Heart left ventricle (tissue), 16 donors: ENCODE measurements around the gene PNPLA2. TPM values are rescaled to one million over a fixed set of nuclear protein-coding genes. Genes with fewer than 3 reads are reported as not detected.

Source experiments
- ATAC-seq, 4 donors: fragments of 200-7000 bp; cut with Tn5 transposase; one replicate each; pipeline ENCODE4 v1.9.1; 2020 to 2022; ENCODE audit warnings: moderate library complexity in 4 of 4, mild to moderate bottlenecking in 3 of 4, moderate number of reproducible peaks in 1 of 4
- DNase-seq, 5 donors: peaks; one replicate each; pipeline ENCODE4 v3.0.0-alpha.2; 2020
- H3K27ac ChIP-seq, 12 donors: fragments of 200-600 bp; sonication (generic) in 4 of 12; one replicate each; pipeline versions ENCODE4 v1.5.0 to v1.8.0; 2016 to 2022; ENCODE audit warnings: mild to moderate bottlenecking in 2 of 12
- H3K27me3 ChIP-seq, 9 donors: fragments of 200-600 bp; sonication (generic) in 2 of 9; one replicate each; pipeline versions ENCODE4 v1.5.1 to v1.8.0; 2016 to 2022; ENCODE audit warnings: mild to moderate bottlenecking in 3 of 9
- H3K36me3 ChIP-seq, 9 donors: fragments of 200-600 bp; sonication (generic) in 2 of 9; one replicate each; pipeline versions ENCODE4 v1.5.0 to v1.8.0; 2018 to 2022; ENCODE audit warnings: mild to moderate bottlenecking in 2 of 9
- H3K4me1 ChIP-seq, 12 donors: fragments of 200-600 bp; sonication (generic) in 4 of 12; one replicate each; pipeline versions ENCODE4 v1.5.0 to v1.8.0; 2016 to 2022; ENCODE audit warnings: mild to moderate bottlenecking in 3 of 12
- H3K4me3 ChIP-seq, 12 donors: fragments of 200-600 bp; sonication (generic) in 4 of 12; one replicate each; pipeline versions ENCODE4 v1.5.0 to v1.8.0; 2017 to 2022; ENCODE audit warnings: mild to moderate bottlenecking in 9 of 12, moderate library complexity in 4 of 12
- H3K9me3 ChIP-seq, 12 donors: fragments of 200-600 bp; sonication (generic) in 4 of 12; one replicate each; pipeline versions ENCODE4 v1.5.0 to v1.8.0; 2016 to 2022; ENCODE audit warnings: mild to moderate bottlenecking in 1 of 12
- POLR2A ChIP-seq, 2 donors: fragments of 450-650 bp; IDR thresholded peaks; one replicate each; pipeline ENCODE4 v1.6.1; 2017; ENCODE audit warnings: antibody characterized with exemption in 2 of 2, mild to moderate bottlenecking in 2 of 2, moderate library complexity in 2 of 2
- WGBS, 4 donors: extraction: QIAGEN DNeasy Blood & Tissue Kit in 2 of 4; methylation state at CpG; one replicate each; pipeline versions ENCODE4 v1.1.5 to v1.1.7; 2013 to 2018; 5-methylcytosine and 5-hydroxymethylcytosine counted together
- intact Hi-C, 10 donors: fragments of 100-400 bp; cut with DNase I; formaldehyde crosslinking; loops; one replicate each; pipeline versions ENCODE4 v1.11.1 to v1.14.2; 2022
- polyA plus RNA-seq, 2 donors: library from polyadenylated mRNA; stranded (reverse); fragments of 200-250 nt; gene quantifications; one replicate each; pipeline ENCODE4 v1.2.3, GENCODE V29; 2013
- total RNA-seq, 9 donors: library from RNA; depleted of rRNA in 2 of 9; stranded (reverse); fragments of >200 nt in 2 of 9; fragmentation: NEBNext Ultra II Directional in 3 of 9; extraction: Animal tissue kit (Norgen Biotek cat#: 25700) in 3 of 9; gene quantifications; one replicate each; pipeline versions ENCODE4 v1.1.0 to v1.2.4, GENCODE V29; 2016 to 2023
- TF ChIP-seq, protein P1 (sequence below), 12 donors: fragments of 200-600 bp; sonication (generic) in 4 of 12; IDR thresholded peaks; one replicate each; pipeline versions ENCODE4 v1.5.0 to v1.8.0; 2018 to 2022; ENCODE audit warnings: antibody characterized with exemption in 12 of 12, mild to moderate bottlenecking in 5 of 12
- donor health status: ischemic (EF 13 %, LVEDD 7.1; RV severe dilation, severe dysfunction).
- donor health status: healthy with polysubstance abuse.
- donor health status: DM: no; HTN: yes; CAD: no.
- donor health status: DM: no; HTN: no; CAD: no.
- donor health status: ischemic (EF 25% LVEDD 6.9; RV normal size, moderate dysfunction).
- donor health status: ischemic (EF 25% LVEDD 5.7; RV mildly dilated, moderate dysfunction).
- donor health status: healthy.
- donor health status: DM: yes; HTN: yes; CAD: no.
- donor health status: ischemic (EF 35%, LVEDD 5.7; RV mildly dilated, moderate dysfunction).
- donor health status: nonischemic (EF 11% LVEDD 7.7; RV severe dilation, severe dysfunction).
- donor health status: DM: yes; HTN: yes; CAD: no.
- donor health status: PGD.
- donor health status: ischemic (EF 29% LVEDD 5.4; RV normal size, mild dysfunction).
- donor health status: nonischemic (EF 23%, LVEDD 6.1; RV moderate dilation, normal function).

Gene PNPLA2
- total and polyA plus RNA-seq, 11 donors = 112 to 348 (median 215) TPM

GRCh38 chr11:837189-837989 lies 18.7 kb downstream of the PNPLA2 start:
- Histone ChIP-seq H3K27ac (peak overlapping the region in 9 of 12 donors; percentile 6 to 97 (median 28)), H3K4me1 (peaks cover 14 to 84% (median 60%) of the 10 kb centered on the region in 12 donors), H3K36me3 (peaks cover 0 to 56% (median 48%) of the 10 kb centered on the region in 9 donors), H3K27me3 (peaks cover 0 to under 1% (median 0%) of the 10 kb centered on the region in 9 donors), H3K9me3 (no peaks in the 10 kb centered on the region), H3K4me3 (no peak overlapping the region)
- TF ChIP-seq, protein P1, sequence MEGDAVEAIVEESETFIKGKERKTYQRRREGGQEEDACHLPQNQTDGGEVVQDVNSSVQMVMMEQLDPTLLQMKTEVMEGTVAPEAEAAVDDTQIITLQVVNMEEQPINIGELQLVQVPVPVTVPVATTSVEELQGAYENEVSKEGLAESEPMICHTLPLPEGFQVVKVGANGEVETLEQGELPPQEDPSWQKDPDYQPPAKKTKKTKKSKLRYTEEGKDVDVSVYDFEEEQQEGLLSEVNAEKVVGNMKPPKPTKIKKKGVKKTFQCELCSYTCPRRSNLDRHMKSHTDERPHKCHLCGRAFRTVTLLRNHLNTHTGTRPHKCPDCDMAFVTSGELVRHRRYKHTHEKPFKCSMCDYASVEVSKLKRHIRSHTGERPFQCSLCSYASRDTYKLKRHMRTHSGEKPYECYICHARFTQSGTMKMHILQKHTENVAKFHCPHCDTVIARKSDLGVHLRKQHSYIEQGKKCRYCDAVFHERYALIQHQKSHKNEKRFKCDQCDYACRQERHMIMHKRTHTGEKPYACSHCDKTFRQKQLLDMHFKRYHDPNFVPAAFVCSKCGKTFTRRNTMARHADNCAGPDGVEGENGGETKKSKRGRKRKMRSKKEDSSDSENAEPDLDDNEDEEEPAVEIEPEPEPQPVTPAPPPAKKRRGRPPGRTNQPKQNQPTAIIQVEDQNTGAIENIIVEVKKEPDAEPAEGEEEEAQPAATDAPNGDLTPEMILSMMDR (IDR thresholded peaks at IDR 0.05) = no peak
- no peak for TF ChIP-seq POLR2A (IDR thresholded peaks at IDR 0.05)
- WGBS, 4 donors = 85 to 91% (median 87%) methylated on average over 13 to 22 of the region's 22 CpGs
- DNase-seq = no peak
- intact Hi-C loops = no loop called here
- no peak for ATAC-seq

DNA sequence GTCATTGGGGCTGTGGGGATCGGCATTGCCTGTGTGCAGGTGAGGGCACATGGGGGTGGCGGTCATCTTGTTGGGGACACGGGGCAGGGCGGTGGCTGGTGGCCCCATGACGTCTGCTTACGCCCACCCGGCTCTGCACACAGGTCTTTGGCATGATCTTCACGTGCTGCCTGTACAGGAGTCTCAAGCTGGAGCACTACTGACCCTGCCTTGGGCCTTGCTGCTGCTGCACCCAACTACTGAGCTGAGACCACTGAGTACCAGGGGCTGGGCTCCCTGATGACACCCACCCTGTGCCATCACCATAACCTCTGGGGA lies 19.2 kb downstream of the PNPLA2 start:
- Histone ChIP-seq H3K4me3 (no peak overlapping the region), H3K4me1 (peaks cover 14 to 82% (median 58%) of the 10 kb centered on the region in 12 donors)
- ATAC-seq = no peak

DNA sequence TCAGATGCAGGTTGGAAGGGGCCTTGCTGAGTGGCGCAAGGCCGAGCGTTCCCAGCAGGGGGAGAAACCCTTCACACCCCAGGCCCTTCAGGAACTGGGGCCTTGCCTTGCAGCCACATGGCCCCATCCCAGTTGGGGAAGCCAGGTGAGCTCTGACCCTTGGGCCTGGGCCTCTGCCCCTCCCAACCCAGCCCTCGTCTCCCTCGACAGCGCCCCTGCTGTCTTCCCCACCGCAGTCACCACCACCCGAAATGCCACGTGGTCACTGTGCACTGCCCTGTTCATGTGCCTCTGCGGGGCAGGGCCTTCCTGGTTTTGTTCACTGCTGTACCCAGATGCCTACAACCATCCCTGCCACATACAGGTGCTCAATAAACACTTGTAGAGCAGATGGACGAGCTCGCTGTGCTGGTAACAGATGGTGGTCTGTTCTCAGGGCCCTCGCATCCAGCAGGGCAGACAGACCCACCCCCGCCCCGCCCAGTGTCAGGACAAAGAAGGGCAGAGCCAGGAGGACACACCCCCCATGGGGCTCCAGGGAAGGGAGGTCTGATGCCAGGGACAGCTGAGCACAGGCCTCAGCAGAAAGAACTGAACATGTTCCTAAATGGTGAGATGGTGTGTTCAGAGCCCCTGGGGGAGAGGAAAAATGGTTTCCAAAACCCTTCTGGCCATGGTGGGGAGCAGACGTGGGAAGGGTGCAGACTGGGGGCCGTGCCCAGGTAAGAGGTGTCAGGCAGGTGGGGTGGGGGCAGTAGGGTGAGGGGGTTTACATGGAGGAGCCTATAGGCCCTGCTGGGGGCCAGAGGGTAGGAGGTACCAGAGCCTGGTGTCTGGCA lies 19.9 kb downstream of the PNPLA2 start:
- TF ChIP-seq, protein P1 (IDR thresholded peaks at IDR 0.05) = peak in 5 of 12 donors; percentile 8 to 33 (median 14)
- no peak for TF ChIP-seq POLR2A (IDR thresholded peaks at IDR 0.05)
- Histone ChIP-seq H3K27me3 (no peaks in the 10 kb centered on the region), H3K36me3 (peaks cover 0 to 56% (median 48%) of the 10 kb centered on the region in 9 donors), H3K27ac (peak overlapping the region in 4 of 12 donors; percentile 30 to 34 (median 32)), H3K4me1 (peaks cover 14 to 82% (median 56%) of the 10 kb centered on the region in 12 donors), H3K9me3 (no peaks in the 10 kb centered on the region), H3K4me3 (no peak overlapping the region)
- DNase-seq (no peak), ATAC-seq (no peak)
- WGBS, 4 donors = 35 to 63% (median 39%) methylated on average over 6 to 17 of the region's 17 CpGs
- intact Hi-C loops = no loop called here

More for the DNA sequence above, 19.2 kb downstream of the PNPLA2 start:
- intact Hi-C loops = no loop called here
- Histone ChIP-seq H3K36me3 (peaks cover 0 to 56% (median 48%) of the 10 kb centered on the region in 9 donors), H3K27me3 (no peaks in the 10 kb centered on the region), H3K27ac (peak overlapping the region in 1 of 12 donors; percentile 7), H3K9me3 (no peaks in the 10 kb centered on the region)
- TF ChIP-seq, protein P1 (IDR thresholded peaks at IDR 0.05) = no peak
- TF ChIP-seq POLR2A (IDR thresholded peaks at IDR 0.05) = no peak
- 70 to 72% (median 71%) methylated on average over 8 of the region's 8 CpGs; no CpG with 5 or more reads in 1 of the 4 donors for WGBS, 4 donors
- DNase-seq = no peak

DNA sequence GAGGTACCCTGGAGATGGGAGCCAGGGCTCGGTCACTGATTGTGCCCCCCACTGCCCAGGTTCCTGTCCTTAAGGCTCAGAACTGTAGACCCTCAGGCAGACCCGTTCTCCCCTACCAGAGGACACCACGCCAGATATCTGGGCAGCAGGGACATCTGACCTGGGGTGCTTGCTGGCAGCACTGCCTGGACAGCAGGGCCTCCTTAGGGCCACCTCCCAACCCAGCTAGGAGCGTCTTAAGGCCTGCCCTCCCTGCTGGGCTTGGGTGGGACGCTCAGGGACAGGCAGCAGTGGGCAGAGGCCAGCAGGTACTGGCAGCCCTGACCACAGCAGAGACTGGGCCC lies 20.5 kb downstream of the PNPLA2 start:
- Histone ChIP-seq H3K36me3 (peaks cover 0 to 56% (median 48%) of the 10 kb centered on the region in 9 donors), H3K4me3 (no peak overlapping the region), H3K27me3 (no peaks in the 10 kb centered on the region), H3K27ac (peak overlapping the region in 3 of 12 donors; percentile 30 to 34 (median 31)), H3K4me1 (peaks cover 10 to 82% (median 54%) of the 10 kb centered on the region in 12 donors), H3K9me3 (no peaks in the 10 kb centered on the region)
- 70 to 90% (median 82%) methylated on average over 3 to 5 of the region's 5 CpGs for WGBS, 4 donors
- intact Hi-C loops = no loop called here
- TF ChIP-seq, protein P1 (IDR thresholded peaks at IDR 0.05) = no peak
- no peak for TF ChIP-seq POLR2A (IDR thresholded peaks at IDR 0.05)
- ATAC-seq = no peak
- no peak for DNase-seq
